ENCODE results near the gene NELL1. TPM values are rescaled to one million over a fixed set of nuclear protein-coding genes. Genes with fewer than 3 reads are reported as not detected.

The NELL1 gene
- total RNA-seq, 1 experiment from 2014 or later = not detected

DNA sequence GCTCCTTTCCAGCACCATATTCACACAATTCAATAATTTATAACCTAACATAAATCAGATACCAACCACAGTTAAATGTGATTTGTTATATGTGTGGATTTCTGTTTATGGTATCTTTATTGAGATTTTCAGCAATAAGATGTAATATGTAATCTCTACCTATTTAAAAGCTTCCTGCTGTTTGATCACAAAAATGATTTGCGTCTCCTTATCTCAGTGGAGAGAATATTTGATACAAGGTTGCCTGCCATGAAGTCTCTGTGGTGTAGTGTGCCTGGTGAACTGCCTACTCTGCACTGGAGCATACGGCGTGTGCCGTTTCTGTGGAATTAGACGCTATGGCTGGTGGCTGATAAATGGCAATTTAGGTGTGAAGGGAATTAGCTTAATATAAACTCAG, 741.1 kb downstream of the NELL1 start:
- TF ChIP-seq, protein P1, sequence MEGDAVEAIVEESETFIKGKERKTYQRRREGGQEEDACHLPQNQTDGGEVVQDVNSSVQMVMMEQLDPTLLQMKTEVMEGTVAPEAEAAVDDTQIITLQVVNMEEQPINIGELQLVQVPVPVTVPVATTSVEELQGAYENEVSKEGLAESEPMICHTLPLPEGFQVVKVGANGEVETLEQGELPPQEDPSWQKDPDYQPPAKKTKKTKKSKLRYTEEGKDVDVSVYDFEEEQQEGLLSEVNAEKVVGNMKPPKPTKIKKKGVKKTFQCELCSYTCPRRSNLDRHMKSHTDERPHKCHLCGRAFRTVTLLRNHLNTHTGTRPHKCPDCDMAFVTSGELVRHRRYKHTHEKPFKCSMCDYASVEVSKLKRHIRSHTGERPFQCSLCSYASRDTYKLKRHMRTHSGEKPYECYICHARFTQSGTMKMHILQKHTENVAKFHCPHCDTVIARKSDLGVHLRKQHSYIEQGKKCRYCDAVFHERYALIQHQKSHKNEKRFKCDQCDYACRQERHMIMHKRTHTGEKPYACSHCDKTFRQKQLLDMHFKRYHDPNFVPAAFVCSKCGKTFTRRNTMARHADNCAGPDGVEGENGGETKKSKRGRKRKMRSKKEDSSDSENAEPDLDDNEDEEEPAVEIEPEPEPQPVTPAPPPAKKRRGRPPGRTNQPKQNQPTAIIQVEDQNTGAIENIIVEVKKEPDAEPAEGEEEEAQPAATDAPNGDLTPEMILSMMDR (IDR thresholded peaks at IDR 0.05; ENCODE audit: insufficient read depth in 1 of 2, low read depth in 1 of 2, low read length in 1 of 2, severe bottlenecking in 1 of 2, unreplicated experiment in 1 of 2) = no peak
- Histone ChIP-seq H3K36me3 (ENCODE audit: control insufficient read depth, insufficient read depth, low read length) (no peaks in the 10 kb centered on the region), H3K4me1 (no peaks in the 10 kb centered on the region), H3K4me3 (ENCODE audit: low read depth, low read length) (no peak overlapping the region), H3K9me3 (no peaks in the 10 kb centered on the region), H3K27me3 (replicated peaks; ENCODE audit: control insufficient read depth, insufficient read depth, low read length) (no peaks in the 10 kb centered on the region)
- H3K4me1 Mint-ChIP-seq (ENCODE audit: low read depth, unreplicated experiment) = no peaks in the 10 kb centered on the region
- intact Hi-C loops (cut with micrococcal nuclease; ENCODE audit: unreplicated experiment) = no loop called here
- POLR2A ChIA-PET = no interaction called here
- H3K27ac Mint-ChIP-seq (ENCODE audit: unreplicated experiment) = no peak overlapping the region
- DNase-seq = no peak
- H3K36me3 Mint-ChIP-seq (ENCODE audit: insufficient read depth, unreplicated experiment) = no peaks in the 10 kb centered on the region
- no peaks in the 10 kb centered on the region for H3K9me3 Mint-ChIP-seq (ENCODE audit: unreplicated experiment)
- no peak overlapping the region for H3K4me3 Mint-ChIP-seq (ENCODE audit: unreplicated experiment)
- no TSS peak for BruUV-seq (replicated peaks)
- no peaks in the 10 kb centered on the region for H3K27me3 Mint-ChIP-seq (ENCODE audit: insufficient read depth, unreplicated experiment)
- CTCF ChIA-PET = no interaction called here

DNA sequence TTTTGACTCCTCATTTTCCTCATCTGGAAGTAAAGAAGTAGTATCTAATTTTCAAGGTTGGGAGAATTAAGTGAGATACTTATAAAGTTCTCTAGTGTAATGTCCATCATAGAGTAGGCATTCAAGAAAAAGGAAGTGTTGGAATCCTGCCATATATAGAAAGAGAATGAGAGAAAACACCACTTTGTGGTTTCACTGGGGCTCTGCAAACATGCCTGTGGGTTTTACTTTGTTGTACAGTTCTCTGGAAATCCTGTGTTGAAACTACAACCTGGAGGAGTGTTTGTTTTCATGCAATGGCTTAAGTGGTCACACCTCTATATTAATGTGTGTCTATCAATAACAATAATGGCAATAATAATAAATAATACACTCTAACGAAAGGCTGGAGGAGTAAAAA, 741.7 kb downstream of the NELL1 start:
- Mint-ChIP-seq H3K4me3 (ENCODE audit: unreplicated experiment) (no peak overlapping the region), H3K36me3 (ENCODE audit: insufficient read depth, unreplicated experiment) (no peaks in the 10 kb centered on the region), H3K27ac (ENCODE audit: unreplicated experiment) (no peak overlapping the region), H3K4me1 (ENCODE audit: low read depth, unreplicated experiment) (no peaks in the 10 kb centered on the region), H3K27me3 (ENCODE audit: insufficient read depth, unreplicated experiment) (no peaks in the 10 kb centered on the region), H3K9me3 (ENCODE audit: unreplicated experiment) (no peaks in the 10 kb centered on the region)
- POLR2A ChIA-PET = no interaction called here
- H3K9me3 ChIP-seq = no peaks in the 10 kb centered on the region
- H3K27me3 ChIP-seq (replicated peaks; ENCODE audit: control insufficient read depth, insufficient read depth, low read length) = no peaks in the 10 kb centered on the region
- intact Hi-C loops (cut with micrococcal nuclease; ENCODE audit: unreplicated experiment) = no loop called here
- H3K4me1 ChIP-seq = no peaks in the 10 kb centered on the region
- H3K36me3 ChIP-seq (ENCODE audit: control insufficient read depth, insufficient read depth, low read length) = no peaks in the 10 kb centered on the region
- TF ChIP-seq, protein P1 (IDR thresholded peaks at IDR 0.05; ENCODE audit: insufficient read depth in 1 of 2, low read depth in 1 of 2, low read length in 1 of 2, severe bottlenecking in 1 of 2, unreplicated experiment in 1 of 2) = no peak
- H3K4me3 ChIP-seq (ENCODE audit: low read depth, low read length) = no peak overlapping the region
- BruUV-seq (replicated peaks) = no TSS peak
- DNase-seq = no peak
- CTCF ChIA-PET = no interaction called here

DNA sequence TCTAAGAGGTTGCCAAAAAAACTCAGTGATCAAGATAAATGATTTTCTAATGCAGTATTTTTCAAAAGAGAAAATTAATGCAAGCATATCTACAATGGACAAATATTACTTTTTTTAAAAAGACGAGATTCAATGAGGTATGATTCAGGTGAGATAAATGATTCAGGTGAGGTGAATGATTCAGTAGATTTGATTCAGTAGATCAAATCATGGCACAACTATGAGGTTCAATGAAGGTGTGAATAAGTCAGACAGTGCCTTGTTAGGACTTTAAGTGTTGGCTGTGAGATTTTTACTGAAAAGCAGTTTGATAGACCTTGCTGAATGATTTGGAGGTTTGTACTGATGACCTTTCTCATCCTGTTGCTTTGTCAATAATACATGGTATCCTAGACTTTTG, 742.2 kb downstream of the NELL1 start:
- no peaks in the 10 kb centered on the region for H3K36me3 ChIP-seq (ENCODE audit: control insufficient read depth, insufficient read depth, low read length)
- Mint-ChIP-seq H3K4me3 (ENCODE audit: unreplicated experiment) (no peak overlapping the region), H3K27me3 (ENCODE audit: insufficient read depth, unreplicated experiment) (no peaks in the 10 kb centered on the region), H3K27ac (ENCODE audit: unreplicated experiment) (no peak overlapping the region), H3K4me1 (ENCODE audit: low read depth, unreplicated experiment) (no peaks in the 10 kb centered on the region), H3K36me3 (ENCODE audit: insufficient read depth, unreplicated experiment) (no peaks in the 10 kb centered on the region), H3K9me3 (ENCODE audit: unreplicated experiment) (no peaks in the 10 kb centered on the region)
- no TSS peak for BruUV-seq (replicated peaks)
- POLR2A ChIA-PET = no interaction called here
- intact Hi-C loops (cut with micrococcal nuclease; ENCODE audit: unreplicated experiment) = no loop called here
- H3K9me3 ChIP-seq = no peaks in the 10 kb centered on the region
- H3K27me3 ChIP-seq (replicated peaks; ENCODE audit: control insufficient read depth, insufficient read depth, low read length) = no peaks in the 10 kb centered on the region
- no peak for DNase-seq
- CTCF ChIA-PET = no interaction called here
- no peaks in the 10 kb centered on the region for H3K4me1 ChIP-seq
- no peak overlapping the region for H3K4me3 ChIP-seq (ENCODE audit: low read depth, low read length)
- TF ChIP-seq, protein P1 (IDR thresholded peaks at IDR 0.05; ENCODE audit: insufficient read depth in 1 of 2, low read depth in 1 of 2, low read length in 1 of 2, severe bottlenecking in 1 of 2, unreplicated experiment in 1 of 2) = no peak

All from Caco-2 (cell line).